Measurements from ENCODE around the gene DRAXIN.

DNA sequence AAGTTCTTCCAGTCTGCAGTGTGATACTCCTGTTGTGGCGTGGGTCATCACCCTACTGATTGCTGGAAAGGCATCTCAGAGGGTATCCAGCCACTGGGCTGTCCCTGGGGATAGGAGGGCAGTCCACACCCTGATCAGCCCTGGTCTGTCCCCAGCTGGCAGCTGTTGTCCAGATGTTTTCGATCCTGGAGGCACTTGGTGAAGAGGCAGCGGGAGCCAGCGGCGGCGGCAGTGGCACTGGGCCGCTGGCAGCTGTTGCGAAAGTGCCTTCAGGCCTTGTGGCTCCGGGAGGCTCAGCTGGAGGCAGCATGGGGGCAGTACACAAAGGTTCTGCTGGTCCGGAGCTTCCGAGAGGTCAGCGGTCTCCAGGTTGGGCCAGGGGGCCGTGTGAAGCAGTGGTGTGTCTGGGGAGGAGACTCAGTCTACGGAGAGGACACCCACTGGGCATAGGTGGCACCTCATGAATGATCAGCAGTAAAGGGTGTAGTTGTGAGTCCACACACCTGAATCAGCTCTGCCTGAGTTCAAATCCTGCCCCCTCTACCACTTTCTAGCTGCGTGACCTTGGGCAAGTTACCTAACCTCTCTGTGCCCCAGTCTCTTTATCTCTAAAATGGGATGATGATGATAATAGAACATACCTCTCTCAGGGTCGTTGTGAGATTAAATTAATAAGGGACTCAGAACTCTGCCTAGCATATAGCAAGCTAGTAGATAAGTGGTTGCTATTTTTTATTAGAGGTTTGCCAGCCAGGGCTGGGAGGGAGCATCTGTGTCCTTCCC, 76.6 kb downstream of the DRAXIN start:
- TF ChIP-seq CTCF (IDR thresholded peaks at IDR 0.05) = no peak
- no peak for TF ChIP-seq RFX5 (IDR thresholded peaks at IDR 0.05; ENCODE audit: low read length)
- TF ChIP-seq SIN3A (IDR thresholded peaks at IDR 0.05; ENCODE audit: borderline replicate concordance, low read depth, low read length) = no peak
- TF ChIP-seq, protein P1, sequence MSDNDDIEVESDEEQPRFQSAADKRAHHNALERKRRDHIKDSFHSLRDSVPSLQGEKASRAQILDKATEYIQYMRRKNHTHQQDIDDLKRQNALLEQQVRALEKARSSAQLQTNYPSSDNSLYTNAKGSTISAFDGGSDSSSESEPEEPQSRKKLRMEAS (IDR thresholded peaks at IDR 0.05; ENCODE audit: low read depth) = no peak
- TF ChIP-seq TAF1 (IDR thresholded peaks at IDR 0.05; ENCODE audit: borderline replicate concordance, low read depth, low read length) = no peak
- peak; percentile 34; the same call in 1 of the 2 replicates for TF ChIP-seq RCOR1 (IDR thresholded peaks at IDR 0.05; ENCODE audit: low read length)
- TF ChIP-seq POLR2AphosphoS5 (IDR thresholded peaks at IDR 0.05; ENCODE audit: low read depth, low read length) = no peak
- TF ChIP-seq, protein P2, sequence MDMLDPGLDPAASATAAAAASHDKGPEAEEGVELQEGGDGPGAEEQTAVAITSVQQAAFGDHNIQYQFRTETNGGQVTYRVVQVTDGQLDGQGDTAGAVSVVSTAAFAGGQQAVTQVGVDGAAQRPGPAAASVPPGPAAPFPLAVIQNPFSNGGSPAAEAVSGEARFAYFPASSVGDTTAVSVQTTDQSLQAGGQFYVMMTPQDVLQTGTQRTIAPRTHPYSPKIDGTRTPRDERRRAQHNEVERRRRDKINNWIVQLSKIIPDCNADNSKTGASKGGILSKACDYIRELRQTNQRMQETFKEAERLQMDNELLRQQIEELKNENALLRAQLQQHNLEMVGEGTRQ (IDR thresholded peaks at IDR 0.05; ENCODE audit: borderline replicate concordance, low read depth, low read length) = no peak
- no peak for TF ChIP-seq RAD21 (IDR thresholded peaks at IDR 0.05; ENCODE audit: low read length)
- no peak for TF ChIP-seq PBX3 (IDR thresholded peaks at IDR 0.05)

All from SK-N-SH (cell line).